H1 (cell line): Measurements from ENCODE around the gene KLF13. TPM values are rescaled to one million over a fixed set of nuclear protein-coding genes. Genes with fewer than 3 reads are reported as not detected.

Experiments used
- CTCF ChIA-PET: fragments of 300-600 bp; sonication (Branson Sonifier 250); formaldehyde crosslinking; loops from one replicate; lab custom pipeline; 2021; ENCODE audit not compliant: partially characterized antibody; lab: Charles Lee
- POLR2A ChIA-PET: fragments of 300-600 bp; sonication (Branson Sonifier 250); formaldehyde crosslinking; loops from one replicate; lab custom pipeline; 2021; ENCODE audit warnings: inconsistent platforms; ENCODE audit not compliant: partially characterized antibody; lab: Charles Lee
- DNase-seq, 2 experiments: peaks; one replicate each; pipeline versions ENCODE4 v3.0.0 to v3.0.0-alpha.2; 2010 to 2022; ENCODE audit warnings: low spot score in 2 of 2, low read depth in 1 of 2, mixed read lengths in 1 of 2
- FAIRE-seq: peaks from 2 replicates; lab custom pipeline; 2011; peaks lifted over from hg19 to GRCh38; lab: Jason Lieb, UNC
- H2AFZ ChIP-seq: 2 replicates; pipeline ENCODE4 v1.8.1; 2012; ENCODE audit warnings: low read length, inconsistent platforms
- H2AK5ac ChIP-seq: 2 replicates; pipeline ENCODE4 v1.6.1; 2013; ENCODE audit warnings: low read depth, low read length
- H2BK120ac ChIP-seq: replicated peaks from 2 replicates; pipeline ENCODE3; 2013; ENCODE audit warnings: low read depth, low read length, inconsistent platforms
- H2BK12ac ChIP-seq: 2 replicates; pipeline ENCODE4 v1.6.1; 2013; ENCODE audit warnings: low read depth, low read length
- H2BK15ac ChIP-seq: 2 replicates; pipeline ENCODE4 v1.6.1; 2013; ENCODE audit warnings: low read length
- H2BK20ac ChIP-seq: 2 replicates; pipeline ENCODE4 v1.6.1; 2013; ENCODE audit warnings: low read length
- H2BK5ac ChIP-seq: 2 replicates; pipeline ENCODE4 v1.6.1; 2013; ENCODE audit warnings: low read depth, low read length
- H3K14ac ChIP-seq: 2 replicates; pipeline ENCODE4 v1.6.1; 2013; ENCODE audit warnings: inconsistent platforms; ENCODE audit not compliant: insufficient read length
- H3K18ac ChIP-seq: 2 replicates; pipeline ENCODE4 v1.6.1; 2013; ENCODE audit warnings: low read length; ENCODE audit errors: extremely low read depth
- H3K23ac ChIP-seq: 2 replicates; pipeline ENCODE4 v1.6.1; 2013; ENCODE audit warnings: inconsistent platforms; ENCODE audit not compliant: insufficient read length
- H3K23me2 ChIP-seq: 2 replicates; pipeline ENCODE4 v1.6.1; 2013; ENCODE audit warnings: low read depth, low read length
- H3K27ac ChIP-seq: 2 replicates; pipeline ENCODE4 v1.6.1; 2011; ENCODE audit warnings: low read depth, low read length, inconsistent platforms
- H3K27me3 ChIP-seq, 4 experiments: replicated peaks in 1 of 4; 1 replicate in 1 of 4; 2 replicates in 3 of 4; pipeline versions ENCODE4 v1.6.1 to v1.8.1; 2011 to 2013; ENCODE audit warnings: low read length in 3 of 4, mild to moderate bottlenecking in 3 of 4, inconsistent platforms in 2 of 4, mixed read lengths in 2 of 4, moderate library complexity in 1 of 4; ENCODE audit not compliant: control insufficient read depth in 3 of 4, insufficient read depth in 3 of 4; ENCODE audit errors: extremely low read depth in 1 of 4
- H3K36me3 ChIP-seq, 4 experiments: 2 replicates each; pipeline versions ENCODE4 v1.6.1 to v1.8.1; 2011 to 2013; ENCODE audit warnings: mild to moderate bottlenecking in 4 of 4, low read length in 3 of 4, moderate library complexity in 2 of 4, control low read depth in 1 of 4, inconsistent platforms in 1 of 4; ENCODE audit not compliant: insufficient read depth in 4 of 4, control insufficient read depth in 2 of 4
- H3K4ac ChIP-seq: replicated peaks from 2 replicates; pipeline ENCODE3; 2013; ENCODE audit warnings: low read length, low read depth, mixed read lengths, inconsistent platforms; ENCODE audit not compliant: insufficient read length
- H3K4me1 ChIP-seq, 4 experiments: replicated peaks in 1 of 4; 1 replicate in 1 of 4; 2 replicates in 3 of 4; pipeline versions ENCODE4 v1.6.1 to v1.8.1; 2011 to 2013; ENCODE audit warnings: low read length in 3 of 4, inconsistent platforms in 2 of 4, mixed read lengths in 1 of 4; ENCODE audit not compliant: insufficient read depth in 4 of 4, control insufficient read depth in 3 of 4
- H3K4me2 ChIP-seq, 2 experiments: 2 replicates each; pipeline versions ENCODE4 v1.6.1 to v1.8.1; 2011 to 2013; ENCODE audit warnings: low read depth in 2 of 2, low read length in 2 of 2, control low read depth in 1 of 2, inconsistent platforms in 1 of 2, mild to moderate bottlenecking in 1 of 2; ENCODE audit not compliant: insufficient read depth in 1 of 2
- H3K4me3 ChIP-seq, 4 experiments: fragments of 200-600, 300-600 bp in 1 of 4; sonication (generic), shearing (Covaris generic), sonication (Bioruptor Twin) in 1 of 4; 2 replicates each; pipeline versions ENCODE4 v1.5.1 to v1.8.1; 2011 to 2016; ENCODE audit warnings: low read length in 4 of 4, low read depth in 3 of 4, control low read depth in 2 of 4, inconsistent platforms in 2 of 4, mild to moderate bottlenecking in 2 of 4, mixed read lengths in 1 of 4, moderate library complexity in 1 of 4; ENCODE audit not compliant: insufficient read depth in 2 of 4; ENCODE audit errors: extremely low read depth in 1 of 4
- H3K56ac ChIP-seq: replicated peaks from 2 replicates; pipeline ENCODE3; 2013; ENCODE audit warnings: low read depth, mild to moderate bottlenecking, mixed read lengths, low read length, inconsistent platforms; ENCODE audit not compliant: insufficient read length
- H3K79me1 ChIP-seq: 2 replicates; pipeline ENCODE4 v1.6.1; 2013; ENCODE audit warnings: low read depth, low read length, control low read depth
- H3K79me2 ChIP-seq, 2 experiments: 2 replicates each; pipeline versions ENCODE4 v1.6.1 to v1.8.1; 2012 to 2013; ENCODE audit warnings: low read length in 2 of 2, mild to moderate bottlenecking in 2 of 2, inconsistent platforms in 1 of 2; ENCODE audit not compliant: insufficient read depth in 2 of 2, control insufficient read depth in 1 of 2
- H3K9ac ChIP-seq, 4 experiments: replicated peaks in 1 of 4; 1 replicate in 1 of 4; 2 replicates in 3 of 4; pipeline versions ENCODE4 v1.6.1 to v1.8.1; 2011 to 2013; ENCODE audit warnings: low read depth in 3 of 4, low read length in 3 of 4, control low read depth in 2 of 4, mild to moderate bottlenecking in 2 of 4, moderate library complexity in 2 of 4, inconsistent platforms in 1 of 4; ENCODE audit errors: extremely low read depth in 1 of 4
- H3K9me3 ChIP-seq, 2 experiments: 2 replicates each; pipeline versions ENCODE4 v1.6.1 to v1.8.1; 2012 to 2013; ENCODE audit warnings: mild to moderate bottlenecking in 2 of 2, moderate library complexity in 2 of 2, control low read depth in 1 of 2, inconsistent platforms in 1 of 2, low read depth in 1 of 2, low read length in 1 of 2, mixed read lengths in 1 of 2; ENCODE audit not compliant: insufficient read depth in 2 of 2
- H4K20me1 ChIP-seq, 2 experiments: replicated peaks in 1 of 2; 2 replicates each; pipeline versions ENCODE3 to v1.8.1; 2011 to 2013; ENCODE audit warnings: inconsistent platforms in 2 of 2, low read length in 2 of 2, mild to moderate bottlenecking in 1 of 2; ENCODE audit not compliant: insufficient read depth in 2 of 2, control insufficient read depth in 1 of 2
- H4K5ac ChIP-seq: 2 replicates; pipeline ENCODE4 v1.6.1; 2013; ENCODE audit warnings: low read length, low read depth, mixed read lengths, inconsistent platforms; ENCODE audit not compliant: insufficient read length
- H4K8ac ChIP-seq: 2 replicates; pipeline ENCODE4 v1.8.0; 2013; ENCODE audit warnings: mild to moderate bottlenecking, moderate library complexity, low read length, inconsistent platforms; ENCODE audit not compliant: insufficient read depth; ENCODE audit errors: extremely low read depth
- H4K91ac ChIP-seq: replicated peaks from 2 replicates; pipeline ENCODE3; 2013; ENCODE audit warnings: low read length, mixed read lengths, inconsistent platforms; ENCODE audit not compliant: insufficient read length
- BACH1 ChIP-seq: IDR thresholded peaks from 2 replicates; pipeline ENCODE4 v1.6.1; 2012; ENCODE audit warnings: low read length, improper control_type of control experiment
- SAP30 ChIP-seq: fragments of 300-600 bp; sonication (generic); IDR thresholded peaks from 2 replicates; pipeline ENCODE4 v1.7.1; 2012; ENCODE audit warnings: low read length, moderate library complexity, mild to moderate bottlenecking, inconsistent platforms; ENCODE audit not compliant: insufficient read depth, insufficient replicate concordance
- WGBS, 2 experiments: shearing (Covaris generic) in 1 of 2; methylation state at CpG; one replicate each; pipeline versions ENCODE4 v1.1.6 to v1.1.7; 2013 to 2015; ENCODE audit warnings: low lambda C conversion rate in 2 of 2, mixed read lengths in 2 of 2, inconsistent platforms in 1 of 2, low coverage in 1 of 2, missing lambda C conversion rate in 1 of 2; ENCODE audit not compliant: insufficient replicate concordance in 2 of 2, insufficient coverage in 1 of 2, insufficient read length in 1 of 2; ENCODE audit errors: extremely low coverage in 1 of 2, missing lambda C conversion rate in 1 of 2; 5-methylcytosine and 5-hydroxymethylcytosine counted together
- polyA plus RNA-seq, 7 experiments: library from polyadenylated mRNA; depleted of rRNA in 3 of 7; stranded (reverse) in 5 of 7; unstranded in 2 of 7; fragments of >200 nt in 5 of 7; fragments of 200-250 nt in 2 of 7; gene quantifications; 1 replicate in 5 of 7; 2 replicates in 1 of 7; 4 replicates in 1 of 7; pipeline versions ENCODE4 v1.2.1 to v1.2.3, GENCODE V29; 2011 to 2013; ENCODE audit warnings: missing spikeins in 2 of 7, mixed read lengths in 2 of 7
- total RNA-seq: library from RNA; stranded (reverse); fragmentation: NEBNext Ultra II Directional; extraction: Animal tissue kit (Norgen Biotek cat#: 25700); gene quantifications from 2 replicates; pipeline ENCODE4 v1.2.1, GENCODE V29; 2021
- TF ChIP-seq, protein P1 (sequence below): IDR thresholded peaks from 2 replicates; pipeline ENCODE4 v1.6.1; 2011; ENCODE audit warnings: low read length, improper control_type of control experiment

Gene KLF13
- total and polyA plus RNA-seq, 2 of the 8 experiments (the other 6 are each of a cell fraction or from before 2014, with no cell fraction given): 18.3 to 33.4 TPM

DNA sequence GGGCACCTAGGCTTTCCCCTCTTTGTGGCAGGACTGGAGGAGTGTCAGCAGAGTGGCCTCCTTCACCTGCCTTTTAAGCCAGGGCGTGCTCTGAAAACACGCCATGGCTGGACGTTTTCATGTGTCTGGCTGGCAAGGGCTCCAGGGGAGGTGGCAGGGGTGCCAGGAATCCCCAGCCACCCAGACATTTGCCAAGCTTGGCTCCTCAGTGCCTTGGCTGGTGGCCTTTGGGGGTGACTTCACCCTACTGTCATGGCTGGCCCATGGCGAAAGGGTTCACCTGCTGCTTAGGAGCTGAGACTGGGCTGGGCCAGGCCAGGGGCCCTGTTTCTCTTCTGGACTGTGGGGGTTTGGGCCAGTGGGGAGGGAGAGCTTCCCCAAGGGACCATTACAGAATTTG is 17.6 kb downstream of the KLF13 start:
- H4K91ac ChIP-seq: no peak overlapping the region
- H3K27me3 ChIP-seq: no peaks in the 10 kb centered on the region
- H4K8ac ChIP-seq: no peak overlapping the region; the same call in 1 of the 2 replicates
- no peak overlapping the region for H2BK20ac ChIP-seq
- H4K20me1 ChIP-seq: peaks cover 22 to 52% of the 10 kb centered on the region in 2 experiments
- no peak overlapping the region for H2BK15ac ChIP-seq
- H2BK5ac ChIP-seq: no peak overlapping the region
- CTCF ChIA-PET: interaction anchor here (0.6 to 1.6 kb wide), 6 partner anchors 40 to 204 kb away, joined by 3 to 5 read pairs (median 3); no protein-coding TSS in a partner anchor
- H2AFZ ChIP-seq: no peak overlapping the region
- no peak overlapping the region for H3K9ac ChIP-seq
- no peak overlapping the region for H3K4me3 ChIP-seq
- 0 out of 2 replicates have a peak overlapping the region, but pooled peaks have one; percentile 13 for H2AK5ac ChIP-seq
- no peak overlapping the region for H3K56ac ChIP-seq
- H3K18ac ChIP-seq: no peak overlapping the region
- TF ChIP-seq BACH1: no peak
- TF ChIP-seq, protein P1, sequence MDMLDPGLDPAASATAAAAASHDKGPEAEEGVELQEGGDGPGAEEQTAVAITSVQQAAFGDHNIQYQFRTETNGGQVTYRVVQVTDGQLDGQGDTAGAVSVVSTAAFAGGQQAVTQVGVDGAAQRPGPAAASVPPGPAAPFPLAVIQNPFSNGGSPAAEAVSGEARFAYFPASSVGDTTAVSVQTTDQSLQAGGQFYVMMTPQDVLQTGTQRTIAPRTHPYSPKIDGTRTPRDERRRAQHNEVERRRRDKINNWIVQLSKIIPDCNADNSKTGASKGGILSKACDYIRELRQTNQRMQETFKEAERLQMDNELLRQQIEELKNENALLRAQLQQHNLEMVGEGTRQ: no peak
- no peak for TF ChIP-seq SAP30
- no peaks in the 10 kb centered on the region for H3K23me2 ChIP-seq
- no peak overlapping the region for H2BK12ac ChIP-seq
- H3K36me3 ChIP-seq: no peaks in the 10 kb centered on the region
- 94% methylated on average over 4 of the region's 4 CpGs; no CpG with 5 or more reads in 1 of the 2 experiments for WGBS, 2 experiments
- H3K23ac ChIP-seq: no peak overlapping the region
- H3K14ac ChIP-seq: no peak overlapping the region
- DNase-seq: no peak
- H2BK120ac ChIP-seq: no peak overlapping the region
- H3K79me2 ChIP-seq: peaks cover 0 to 68% of the 10 kb centered on the region in 2 experiments; a peak in 3 of 4 replicates
- H3K9me3 ChIP-seq: no peaks in the 10 kb centered on the region
- no peak overlapping the region for H3K4me2 ChIP-seq
- no peak overlapping the region for H4K5ac ChIP-seq
- POLR2A ChIA-PET: interaction anchor here (0.6 kb wide), 1 partner anchor 144 kb away, joined by 3 read pairs; no protein-coding TSS in a partner anchor
- FAIRE-seq: no peak
- H3K4ac ChIP-seq: no peak overlapping the region
- H3K79me1 ChIP-seq: peaks cover 35% of the 10 kb centered on the region
- H3K4me1 ChIP-seq: peaks cover 0 to 18% (median 3%) of the 10 kb centered on the region in 4 experiments; a peak in 5 of 7 replicates
- H3K27ac ChIP-seq: no peak overlapping the region
